Globus pallidus (tissue), 1 donor: ENCODE results near the gene TPM4.
A peak's percentile ranks its signal among the peaks of the same experiment; 100 is the strongest.
"Not testable (repeated sequence)": the region's sequence is repeated elsewhere in the genome, so short reads cannot be mapped to it uniquely, and the experiment has no call there.

Source experiments
- DNase-seq: peaks from one replicate; pipeline ENCODE4 v3.0.0-alpha.2; 2015; ENCODE audit warnings: low spot score

Gene TPM4

GRCh38 chr19:16076154-16076957 lies at the start of gene TPM4:
Gene TPM4, plus strand, starts transcription at chr19:16076495. Its CDS starts 71 bp downstream, at chr19:16076566.
- DNase-seq: peak; percentile 84

GRCh38 chr19:16026756-16027155 lies 49.5 kb upstream of the TPM4 start:
- DNase-seq: no peak

GRCh38 chr19:16027528-16027927 lies 48.8 kb upstream of the TPM4 start:
- no peak for DNase-seq

GRCh38 chr19:16030155-16030554 lies 46.1 kb upstream of the TPM4 start:
- DNase-seq: not testable (repeated sequence)

GRCh38 chr19:16030964-16031871 lies 45.1 kb upstream of the TPM4 start:
- DNase-seq: no peak

- no peak for DNase-seq
These were observed 44.5 kb upstream of the TPM4 start for GRCh38 chr19:16031872-16032200.

- no peak for DNase-seq
These were observed 43.7 kb upstream of the TPM4 start for GRCh38 chr19:16032509-16033135.

GRCh38 chr19:16033136-16033530 lies 43.2 kb upstream of the TPM4 start:
- no peak for DNase-seq

GRCh38 chr19:16033721-16034120 lies 42.6 kb upstream of the TPM4 start:
- DNase-seq: no peak

- DNase-seq: no peak
These were observed 42.1 kb upstream of the TPM4 start for GRCh38 chr19:16034180-16034579.

GRCh38 chr19:16034958-16035560 lies 41.2 kb upstream of the TPM4 start:
- DNase-seq: no peak

- DNase-seq: no peak
These were observed 40.5 kb upstream of the TPM4 start for GRCh38 chr19:16035601-16036297.

GRCh38 chr19:16036397-16036925 lies 39.8 kb upstream of the TPM4 start:
- no peak for DNase-seq

GRCh38 chr19:16036941-16037340 lies 39.4 kb upstream of the TPM4 start:
- no peak for DNase-seq

GRCh38 chr19:16037424-16038195 lies 38.7 kb upstream of the TPM4 start:
- no peak for DNase-seq

- no peak for DNase-seq
These were observed 38.0 kb upstream of the TPM4 start for GRCh38 chr19:16038196-16038695.

- DNase-seq: no peak
These were observed 37.2 kb upstream of the TPM4 start for GRCh38 chr19:16039081-16039480.

GRCh38 chr19:16039545-16039944 lies 36.8 kb upstream of the TPM4 start:
- no peak for DNase-seq

- DNase-seq: no peak
These were observed 35.7 kb upstream of the TPM4 start for GRCh38 chr19:16040642-16041041.

- DNase-seq: peak; percentile 56
These were observed 34.9 kb upstream of the TPM4 start for GRCh38 chr19:16041299-16041990.
